Stimulated activated naive CD8-positive, alpha-beta T cell treated with anti-CD3 and anti-CD28 coated beads, Interleukin-15, amount 100 ng/mL, for 72 hours (primary cell): ENCODE results near the gene ZFPL1.

Experiments
- ATAC-seq: fragments of 150-1000 bp; cut with Tn5 transposase; 2 replicates; pipeline ENCODE4 v1.10.0; 2021; ENCODE audit warnings: mild to moderate bottlenecking, moderate library complexity
- DNase-seq, 2 donors: peaks; one replicate each; pipeline ENCODE4 v3.0.0; 2021 to 2022
- H3K27ac Mint-ChIP-seq, 2 donors: one replicate each; pipeline ENCODE4 v1.8.0; 2022; ENCODE audit warnings: mild to moderate bottlenecking in 2 of 2, mixed read lengths in 2 of 2, moderate library complexity in 2 of 2
- H3K27me3 Mint-ChIP-seq: one replicate; pipeline ENCODE4 v1.8.0; 2022; ENCODE audit warnings: mixed read lengths
- H3K4me1 Mint-ChIP-seq: one replicate; pipeline ENCODE4 v1.8.0; 2022; ENCODE audit warnings: mild to moderate bottlenecking, mixed read lengths
- H3K4me3 Mint-ChIP-seq, 2 donors: one replicate each; pipeline ENCODE4 v1.8.0; 2022; ENCODE audit warnings: mild to moderate bottlenecking in 2 of 2, mixed read lengths in 2 of 2, moderate library complexity in 1 of 2
- H3K9me3 Mint-ChIP-seq, 2 donors: one replicate each; pipeline ENCODE4 v1.8.0; 2022; ENCODE audit warnings: mixed read lengths in 2 of 2

ZFPL1 gene

DNA sequence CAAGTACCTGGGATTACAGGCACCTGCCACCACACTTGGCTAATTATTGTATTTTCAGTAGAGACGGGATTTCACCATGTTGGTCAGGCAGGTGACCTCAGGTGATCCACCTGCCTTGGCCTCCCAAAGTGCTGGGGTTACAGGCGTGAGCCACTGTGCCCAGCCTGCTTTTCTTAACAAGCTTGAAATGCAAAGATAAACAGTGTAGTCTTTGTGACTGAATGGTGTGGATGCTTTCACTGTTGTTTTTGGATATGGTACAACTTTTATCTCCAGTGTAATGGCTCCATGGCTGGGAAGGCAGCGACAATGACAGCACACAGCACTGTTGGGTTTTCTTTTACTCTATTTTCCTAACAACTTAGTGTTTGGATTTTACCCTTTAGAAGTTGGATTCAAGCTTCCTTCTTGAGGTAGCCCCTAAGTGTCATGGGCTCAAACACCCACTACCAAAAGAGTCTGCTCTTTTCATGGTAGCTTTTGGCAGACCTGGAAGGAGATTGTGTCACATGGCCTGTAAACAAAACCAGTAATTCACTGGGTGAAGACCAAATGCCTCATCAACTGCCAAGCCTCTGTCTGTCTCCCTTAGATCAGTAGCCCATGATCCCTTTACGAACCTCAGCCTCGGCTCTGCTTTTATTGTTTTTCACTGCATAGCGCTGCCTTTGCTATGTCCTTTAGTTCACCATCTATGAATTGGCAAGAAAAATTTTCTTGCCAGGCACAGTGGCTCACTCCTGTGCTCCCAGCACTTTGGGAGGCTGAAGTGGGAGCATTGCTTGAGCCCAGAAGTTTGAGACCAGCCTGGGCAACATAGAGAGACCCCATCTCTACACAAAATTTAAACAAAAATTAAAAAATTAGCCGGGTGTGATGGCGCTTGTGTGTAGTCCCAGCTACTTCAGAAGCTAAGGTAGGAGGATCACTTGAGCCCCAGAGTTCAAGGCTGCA, 18.4 kb downstream of the ZFPL1 start:
- no peak overlapping the region for H3K4me3 Mint-ChIP-seq
- no peak for ATAC-seq
- DNase-seq: no peak
- H3K9me3 Mint-ChIP-seq: no peaks in the 10 kb centered on the region
- H3K4me1 Mint-ChIP-seq: peaks cover 39% of the 10 kb centered on the region
- H3K27ac Mint-ChIP-seq: peak overlapping the region in 1 of 2 donors; percentile 37
- no peaks in the 10 kb centered on the region for H3K27me3 Mint-ChIP-seq

DNA sequence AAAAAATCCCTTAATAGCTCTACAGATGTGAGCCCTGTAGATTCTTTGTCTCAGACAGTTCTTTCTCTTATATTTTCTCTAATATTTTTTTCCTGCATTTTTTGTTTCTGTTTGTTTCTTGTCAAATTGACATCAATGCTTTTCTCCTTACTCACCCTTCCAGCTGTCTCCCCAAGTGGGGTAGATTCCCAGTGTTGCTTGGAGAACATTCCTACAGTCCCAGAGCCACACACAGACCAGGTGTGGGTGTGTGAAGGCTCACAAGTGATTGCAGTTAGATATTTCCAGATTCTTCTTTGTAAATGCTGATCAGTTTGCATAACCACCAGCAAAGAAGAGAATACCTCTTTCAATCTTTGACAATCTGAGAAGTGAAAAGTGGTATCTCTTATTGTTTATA, 19.5 kb downstream of the ZFPL1 start:
- Mint-ChIP-seq H3K4me1 (peaks cover 29% of the 10 kb centered on the region), H3K4me3 (no peak overlapping the region), H3K27ac (no peak overlapping the region), H3K9me3 (no peaks in the 10 kb centered on the region), H3K27me3 (no peaks in the 10 kb centered on the region)
- no peak for ATAC-seq
- no peak for DNase-seq

DNA sequence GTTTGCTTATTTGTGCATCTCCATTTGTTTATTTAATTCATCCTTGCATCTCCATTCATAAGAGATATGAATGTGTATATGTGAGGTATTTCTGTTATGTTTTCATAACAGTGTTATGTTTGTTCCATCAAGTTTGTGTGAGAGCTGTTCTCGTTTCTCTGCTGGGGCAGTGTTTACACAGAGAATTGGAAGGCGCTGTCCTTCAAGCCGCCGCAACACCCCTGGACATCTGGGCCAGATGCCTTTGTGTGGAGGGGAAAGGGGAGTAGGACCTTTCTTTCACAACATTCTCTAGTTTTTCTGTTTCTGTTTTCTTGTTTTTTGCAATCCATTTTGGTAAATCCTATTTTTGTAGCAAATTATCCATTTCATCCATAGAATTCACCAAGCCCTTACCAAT, 20.6 kb downstream of the ZFPL1 start:
- Mint-ChIP-seq H3K4me3 (no peak overlapping the region), H3K27me3 (no peaks in the 10 kb centered on the region), H3K9me3 (no peaks in the 10 kb centered on the region), H3K4me1 (peaks cover 31% of the 10 kb centered on the region), H3K27ac (peak overlapping the region in 1 of 2 donors; percentile 71)
- no peak for DNase-seq
- ATAC-seq: no peak

DNA sequence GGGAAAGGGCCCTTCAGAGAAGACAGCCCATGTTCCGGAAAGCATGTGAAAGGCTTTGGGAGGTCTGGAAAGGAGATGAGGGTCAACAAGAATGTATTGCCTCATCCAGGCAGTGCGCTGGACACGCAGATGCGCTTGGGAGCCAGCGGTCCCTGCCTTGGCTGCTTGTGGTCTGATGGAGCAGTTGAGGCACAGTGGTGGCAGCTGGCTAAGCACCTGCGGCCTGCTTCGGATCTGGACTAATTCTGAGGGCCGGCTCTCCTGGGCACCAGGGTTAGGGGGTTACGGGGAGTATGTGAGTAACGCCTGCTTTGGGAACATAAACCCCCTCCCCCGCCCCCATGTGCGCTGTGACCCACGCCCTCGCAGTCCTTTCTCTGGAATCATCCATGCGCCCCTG, 23.1 kb downstream of the ZFPL1 start:
- Mint-ChIP-seq H3K27ac (no peak overlapping the region), H3K27me3 (no peaks in the 10 kb centered on the region), H3K4me3 (no peak overlapping the region), H3K9me3 (no peaks in the 10 kb centered on the region), H3K4me1 (peaks cover 56% of the 10 kb centered on the region)
- ATAC-seq: no peak
- DNase-seq: no peak

DNA sequence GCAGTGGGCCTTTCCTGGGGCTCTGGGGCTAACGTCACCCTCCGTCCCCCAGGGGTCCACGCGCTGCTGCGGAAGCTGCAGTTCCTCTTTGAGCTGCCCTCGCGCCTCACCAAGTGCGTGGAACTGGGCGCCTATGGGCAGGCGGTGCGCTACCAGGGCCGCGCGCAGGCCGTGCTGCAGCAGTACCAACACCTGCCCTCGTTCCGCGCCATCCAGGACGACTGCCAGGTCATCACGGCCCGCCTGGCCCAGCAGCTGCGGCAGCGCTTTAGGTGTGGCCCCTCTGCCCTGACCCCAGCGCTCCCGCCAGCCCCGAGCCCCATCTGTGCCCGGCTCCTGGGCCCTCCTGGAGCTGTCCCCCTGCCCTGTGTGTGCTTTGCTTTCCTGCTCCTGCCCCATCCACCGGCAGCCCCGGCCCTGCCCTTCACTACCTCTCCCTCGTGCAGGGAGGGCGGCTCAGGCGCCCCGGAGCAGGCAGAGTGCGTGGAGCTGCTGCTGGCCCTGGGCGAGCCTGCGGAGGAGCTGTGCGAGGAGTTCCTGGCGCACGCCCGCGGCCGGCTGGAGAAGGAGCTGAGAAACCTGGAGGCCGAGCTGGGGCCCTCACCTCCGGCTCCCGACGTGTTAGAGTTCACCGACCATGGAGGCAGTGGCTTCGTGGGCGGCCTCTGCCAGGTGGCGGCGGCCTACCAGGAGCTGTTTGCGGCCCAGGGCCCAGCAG, 23.9 kb downstream of the ZFPL1 start:
- Mint-ChIP-seq H3K9me3 (no peaks in the 10 kb centered on the region), H3K27me3 (no peaks in the 10 kb centered on the region), H3K27ac (no peak overlapping the region), H3K4me1 (peaks cover 60% of the 10 kb centered on the region), H3K4me3 (no peak overlapping the region)
- no peak for ATAC-seq
- DNase-seq: no peak

DNA sequence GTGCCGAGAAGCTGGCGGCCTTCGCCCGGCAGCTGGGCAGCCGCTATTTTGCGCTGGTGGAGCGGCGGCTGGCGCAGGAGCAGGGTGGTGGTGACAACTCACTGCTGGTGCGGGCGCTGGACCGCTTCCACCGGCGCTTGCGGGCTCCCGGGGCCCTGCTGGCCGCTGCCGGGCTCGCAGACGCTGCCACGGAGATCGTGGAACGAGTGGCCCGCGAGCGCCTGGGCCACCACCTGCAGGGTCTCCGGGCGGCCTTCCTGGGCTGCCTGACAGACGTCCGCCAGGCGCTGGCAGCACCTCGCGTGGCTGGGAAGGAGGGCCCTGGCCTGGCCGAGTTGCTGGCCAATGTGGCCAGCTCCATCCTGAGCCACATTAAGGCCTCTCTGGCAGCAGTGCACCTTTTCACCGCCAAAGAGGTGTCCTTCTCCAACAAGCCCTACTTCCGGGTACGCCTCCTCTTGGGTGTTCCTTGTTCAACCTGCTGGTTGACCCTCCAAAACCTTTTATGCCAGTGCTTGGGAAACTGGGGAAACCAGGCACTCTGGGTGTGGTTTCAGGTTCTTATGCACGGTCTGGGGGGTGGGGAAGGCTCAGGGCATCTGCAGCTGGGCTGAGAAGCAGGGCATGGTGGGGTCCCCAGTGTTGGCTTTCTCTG, 24.6 kb downstream of the ZFPL1 start:
- ATAC-seq (no peak), DNase-seq (no peak)
- Mint-ChIP-seq H3K27ac (no peak overlapping the region), H3K27me3 (no peaks in the 10 kb centered on the region), H3K4me1 (peaks cover 61% of the 10 kb centered on the region), H3K9me3 (no peaks in the 10 kb centered on the region), H3K4me3 (no peak overlapping the region)

DNA sequence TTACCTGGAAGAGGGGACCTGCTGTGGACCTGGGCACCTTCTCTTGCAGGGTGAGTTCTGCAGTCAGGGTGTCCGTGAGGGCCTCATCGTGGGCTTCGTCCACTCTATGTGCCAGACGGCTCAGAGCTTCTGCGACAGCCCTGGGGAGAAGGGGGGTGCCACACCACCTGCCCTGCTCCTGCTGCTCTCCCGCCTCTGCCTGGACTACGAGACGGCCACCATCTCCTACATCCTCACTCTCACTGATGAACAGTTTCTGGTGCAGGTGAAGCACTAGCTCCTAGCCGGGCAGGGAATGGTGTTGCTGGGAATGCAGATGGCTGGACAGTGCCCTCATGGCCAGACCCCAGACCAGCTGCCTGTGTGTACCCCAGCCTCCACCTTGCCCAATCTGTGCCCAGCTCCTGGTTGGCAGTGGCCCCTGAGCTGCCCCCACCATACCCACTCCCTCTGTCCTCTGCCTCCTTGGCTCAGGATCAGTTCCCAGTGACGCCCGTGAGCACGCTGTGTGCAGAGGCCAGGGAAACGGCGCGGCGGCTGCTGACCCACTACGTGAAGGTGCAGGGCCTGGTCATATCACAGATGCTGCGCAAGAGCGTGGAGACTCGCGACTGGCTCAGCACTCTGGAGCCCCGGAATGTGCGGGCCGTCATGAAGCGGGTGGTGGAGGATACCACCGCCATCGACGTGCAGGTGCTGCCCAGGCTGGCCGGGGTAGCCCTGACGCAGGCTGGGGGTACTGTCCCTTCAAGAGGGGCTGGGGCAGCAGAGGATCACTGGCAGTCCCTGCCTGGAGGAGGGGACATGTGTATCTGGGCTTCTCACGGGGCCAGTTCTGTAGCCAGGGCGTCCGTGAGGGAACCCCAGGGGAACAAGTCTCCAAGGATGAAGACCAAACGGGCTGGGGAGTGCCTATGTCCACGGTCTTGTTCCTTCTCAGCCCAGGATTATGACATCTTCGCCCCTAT, 25.5 kb downstream of the ZFPL1 start:
- H3K4me3 Mint-ChIP-seq: no peak overlapping the region
- ATAC-seq (no peak), DNase-seq (no peak)
- peaks cover 64% of the 10 kb centered on the region for H3K4me1 Mint-ChIP-seq
- no peaks in the 10 kb centered on the region for H3K9me3 Mint-ChIP-seq
- H3K27me3 Mint-ChIP-seq: no peaks in the 10 kb centered on the region
- no peak overlapping the region for H3K27ac Mint-ChIP-seq

DNA sequence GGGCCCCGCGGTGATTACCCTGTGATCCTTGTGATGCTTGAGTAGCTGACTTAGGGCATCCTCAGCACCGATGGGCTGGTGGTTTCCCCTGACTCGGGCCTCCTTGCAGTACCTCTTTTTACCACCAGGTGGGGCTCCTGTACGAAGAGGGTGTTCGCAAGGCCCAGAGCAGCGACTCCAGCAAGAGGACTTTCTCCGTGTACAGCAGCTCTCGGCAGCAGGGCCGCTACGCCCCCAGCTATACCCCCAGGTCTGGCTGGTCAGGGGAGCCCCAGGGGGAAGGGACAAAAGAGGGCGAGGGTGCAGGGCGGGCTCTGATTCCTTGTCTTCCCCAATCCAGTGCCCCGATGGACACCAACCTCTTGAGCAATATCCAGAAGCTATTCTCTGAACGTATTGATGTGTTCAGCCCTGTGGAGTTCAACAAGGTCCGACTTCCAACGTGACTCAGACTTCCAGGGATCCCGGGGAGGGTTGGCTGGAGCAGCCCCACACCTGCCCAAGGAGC, 26.4 kb downstream of the ZFPL1 start:
- Mint-ChIP-seq H3K27ac (peak overlapping the region; percentile 25 to 63), H3K27me3 (no peaks in the 10 kb centered on the region), H3K4me1 (peaks cover 60% of the 10 kb centered on the region), H3K9me3 (no peaks in the 10 kb centered on the region), H3K4me3 (peak overlapping the region in 1 of 2 donors; percentile 44)
- ATAC-seq (peak; percentile 58), DNase-seq (peak; percentile 93 to 96)

DNA sequence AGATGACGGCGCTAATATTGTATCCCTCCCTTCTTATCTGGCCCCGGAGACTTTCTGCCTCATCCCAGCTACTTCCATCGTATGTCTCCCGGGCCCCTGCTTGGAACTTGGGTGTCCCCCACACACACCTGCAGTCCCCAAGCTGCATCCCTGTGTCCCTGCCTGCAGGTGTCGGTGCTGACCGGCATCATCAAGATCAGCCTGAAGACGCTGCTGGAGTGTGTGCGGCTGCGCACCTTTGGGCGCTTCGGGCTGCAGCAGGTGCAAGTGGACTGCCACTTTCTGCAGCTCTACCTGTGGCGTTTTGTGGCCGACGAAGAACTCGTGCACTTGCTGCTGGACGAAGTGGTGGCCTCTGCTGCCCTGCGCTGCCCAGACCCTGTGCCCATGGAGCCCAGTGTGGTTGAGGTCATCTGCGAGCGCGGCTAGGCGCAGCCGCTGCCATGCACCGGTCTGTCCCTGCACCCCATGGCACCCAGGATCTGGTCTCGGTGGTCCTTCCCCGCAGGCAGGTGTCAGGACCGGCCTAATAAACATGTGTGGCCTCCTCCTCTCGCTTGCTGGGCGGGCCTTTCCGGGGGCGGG, 27.2 kb downstream of the ZFPL1 start:
- ATAC-seq (no peak), DNase-seq (no peak)
- H3K4me1 Mint-ChIP-seq: peaks cover 60% of the 10 kb centered on the region
- peak overlapping the region; percentile 94 to 97 for H3K4me3 Mint-ChIP-seq
- no peaks in the 10 kb centered on the region for H3K27me3 Mint-ChIP-seq
- H3K27ac Mint-ChIP-seq: peak overlapping the region; percentile 89 to 98
- H3K9me3 Mint-ChIP-seq: no peaks in the 10 kb centered on the region

DNA sequence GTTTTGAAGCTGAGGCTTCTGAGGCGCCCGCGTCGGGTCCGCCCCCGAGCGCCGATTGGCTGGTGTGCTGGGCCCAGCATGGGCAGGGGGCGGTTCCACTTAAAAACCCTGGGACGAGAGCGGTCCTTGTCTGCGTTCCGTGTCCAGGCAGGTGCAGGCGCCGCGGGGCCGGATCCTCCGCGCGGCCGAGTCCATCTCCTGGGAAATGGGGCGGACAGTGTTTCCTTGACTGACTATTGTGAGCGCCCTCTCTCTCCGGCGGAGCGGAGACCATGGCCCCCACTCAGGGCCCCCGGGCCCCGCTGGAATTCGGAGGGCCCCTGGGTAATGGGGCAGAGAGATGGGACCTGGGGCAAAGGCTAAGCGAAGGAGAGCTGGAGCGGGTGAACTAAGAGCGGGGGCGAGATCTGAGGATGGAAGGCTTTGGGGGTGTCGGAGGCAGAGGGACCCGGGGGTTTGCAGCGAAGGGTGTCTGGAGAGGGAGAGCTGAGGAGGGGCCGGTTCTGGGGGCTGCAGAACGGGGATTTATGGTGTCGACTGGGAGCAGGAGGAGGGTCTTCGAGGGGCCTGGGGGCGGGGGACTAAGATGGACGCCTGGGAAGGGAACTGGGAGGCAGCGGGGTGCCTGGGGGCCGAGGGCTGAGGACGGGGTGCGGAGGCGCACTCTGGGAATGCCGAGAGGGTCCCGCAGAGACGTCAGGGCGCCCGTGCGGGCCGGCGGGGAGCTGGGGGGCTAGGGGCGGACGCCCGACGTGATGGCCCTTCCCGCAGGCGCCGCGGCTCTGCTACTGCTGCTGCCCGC, 27.9 kb downstream of the ZFPL1 start, which contains the start of gene TM7SF2:
Gene TM7SF2, plus strand, starts transcription at position 129 of the 802 bp plus-strand sequence. Its CDS starts 144 bp downstream, at position 273.
- Mint-ChIP-seq H3K9me3 (no peaks in the 10 kb centered on the region), H3K4me1 (peaks cover 66% of the 10 kb centered on the region), H3K27ac (peak within 1 kb of the TSS; percentile 95 to 98), H3K4me3 (peak within 1 kb of the TSS; percentile 94 to 97), H3K27me3 (no peaks in the 10 kb centered on the region)
- ATAC-seq (peak; percentile 79), DNase-seq (peak; percentile 90 to 93)

DNA sequence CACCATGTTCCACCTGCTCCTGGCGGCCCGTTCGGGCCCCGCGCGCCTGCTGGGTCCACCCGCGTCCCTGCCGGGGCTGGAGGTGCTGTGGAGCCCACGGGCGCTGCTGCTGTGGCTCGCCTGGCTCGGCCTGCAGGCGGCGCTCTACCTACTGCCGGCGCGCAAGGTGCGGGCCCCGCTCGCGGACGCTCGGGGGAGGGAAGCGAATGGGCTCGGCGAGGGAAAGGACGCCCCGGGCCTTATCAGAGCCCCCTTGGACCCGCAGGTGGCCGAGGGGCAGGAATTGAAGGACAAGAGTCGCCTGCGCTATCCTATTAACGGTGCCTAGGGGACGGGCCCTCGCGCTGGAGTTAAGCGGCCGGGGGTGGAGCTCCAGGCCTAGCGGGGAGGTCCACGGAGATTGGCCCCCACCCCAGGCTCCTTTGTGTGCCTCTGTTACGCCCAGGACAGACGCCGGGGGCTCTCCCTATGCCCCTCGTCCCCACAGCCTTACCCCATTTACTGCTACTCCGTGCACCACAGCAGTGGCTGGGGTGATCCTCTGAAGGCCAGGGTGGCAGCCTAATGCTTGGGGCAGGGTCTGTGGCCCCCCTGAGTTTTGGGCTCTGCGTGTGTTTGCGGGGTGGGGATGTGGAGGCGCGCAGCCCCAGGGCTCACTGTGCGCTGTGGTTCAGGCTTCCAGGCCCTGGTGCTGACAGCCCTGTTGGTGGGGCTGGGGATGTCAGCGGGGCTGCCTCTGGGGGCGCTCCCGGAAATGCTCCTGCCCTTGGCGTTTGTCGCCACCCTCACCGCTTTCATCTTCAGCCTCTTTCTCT, 28.7 kb downstream of the ZFPL1 start:
- peak overlapping the region; percentile 94 to 97 for H3K4me3 Mint-ChIP-seq
- peak overlapping the region; percentile 95 to 96 for H3K27ac Mint-ChIP-seq
- no peaks in the 10 kb centered on the region for H3K27me3 Mint-ChIP-seq
- no peaks in the 10 kb centered on the region for H3K9me3 Mint-ChIP-seq
- peaks cover 68% of the 10 kb centered on the region for H3K4me1 Mint-ChIP-seq
- peak; percentile 80 to 81 for DNase-seq
- ATAC-seq: peak; percentile 66

DNA sequence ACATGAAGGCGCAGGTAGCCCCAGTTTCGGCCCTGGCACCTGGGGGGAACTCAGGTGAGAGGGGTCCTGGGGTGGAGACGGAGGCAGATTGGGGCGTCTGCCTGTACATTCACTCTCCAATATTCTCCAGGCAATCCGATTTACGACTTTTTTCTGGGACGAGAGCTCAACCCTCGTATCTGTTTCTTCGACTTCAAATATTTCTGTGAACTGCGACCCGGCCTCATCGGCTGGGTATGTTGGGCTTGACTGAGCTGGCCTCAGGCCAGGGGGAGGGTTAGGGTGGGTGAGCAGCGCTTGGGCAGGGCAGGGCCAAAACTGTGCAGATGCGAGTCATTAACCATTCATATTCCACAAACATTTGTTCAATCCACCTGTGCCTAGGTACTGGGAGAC, 29.3 kb downstream of the ZFPL1 start:
- DNase-seq (no peak), ATAC-seq (no peak)
- H3K27me3 Mint-ChIP-seq: no peaks in the 10 kb centered on the region
- peak overlapping the region; percentile 94 to 97 for H3K4me3 Mint-ChIP-seq
- H3K9me3 Mint-ChIP-seq: no peaks in the 10 kb centered on the region
- peak overlapping the region; percentile 95 to 96 for H3K27ac Mint-ChIP-seq
- peaks cover 74% of the 10 kb centered on the region for H3K4me1 Mint-ChIP-seq

DNA sequence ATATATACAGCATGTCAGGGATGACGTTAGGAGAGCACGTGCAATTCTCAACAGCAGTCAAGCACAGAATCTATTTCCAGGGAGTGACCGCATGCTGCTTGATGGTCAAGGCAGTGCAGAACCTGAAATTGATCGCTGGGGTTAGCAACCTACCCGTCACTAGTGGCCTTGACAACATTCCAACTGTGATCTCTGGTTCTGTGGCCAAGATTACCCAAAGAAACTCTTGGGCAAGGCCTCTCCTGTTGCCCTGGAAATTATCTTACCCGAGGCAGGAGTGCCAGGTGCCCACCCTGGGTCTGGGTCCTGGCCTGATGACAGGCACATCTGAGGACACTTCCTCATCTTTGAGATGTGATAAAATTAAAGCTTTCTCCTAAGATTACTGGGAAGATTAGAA, 29.8 kb downstream of the ZFPL1 start:
- Mint-ChIP-seq H3K27me3 (no peaks in the 10 kb centered on the region), H3K4me1 (peaks cover 79% of the 10 kb centered on the region), H3K4me3 (peak overlapping the region; percentile 94 to 97), H3K27ac (peak overlapping the region; percentile 64 to 69), H3K9me3 (no peaks in the 10 kb centered on the region)
- ATAC-seq: no peak
- no peak for DNase-seq
